ENCODE measurements around the gene FMN1.
"Not testable (repeated sequence)": the region's sequence is repeated elsewhere in the genome, so short reads cannot be mapped to it uniquely, and the experiment has no call there.

Gene FMN1

GRCh38 chr15:32957219-32957618 lies 237.3 kb downstream of the FMN1 start:
- no peak for DNase-seq

- DNase-seq, result no peak
Observed at GRCh38 chr15:32956711-32957110, 237.8 kb downstream of the FMN1 start.

DNA sequence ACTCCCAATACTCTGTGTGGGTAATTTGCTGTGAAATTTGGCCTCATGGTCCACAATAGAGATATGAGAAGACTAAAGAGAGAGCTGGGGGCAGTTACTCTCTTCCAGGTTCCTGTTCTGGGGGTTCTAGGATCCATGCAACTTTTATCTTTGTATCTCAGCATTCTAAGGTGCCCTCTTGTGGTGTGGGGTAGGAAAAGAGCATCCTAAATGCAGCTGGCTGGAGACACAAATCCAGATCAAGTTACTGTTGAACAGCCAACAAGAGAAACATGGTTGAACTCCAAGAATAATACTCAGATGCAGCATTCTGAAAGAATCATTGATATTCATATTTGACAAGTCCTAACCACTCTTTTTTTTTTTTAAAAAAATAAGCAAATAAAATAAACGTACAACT lies 238.5 kb downstream of the FMN1 start:
- no peak for DNase-seq

GRCh38 chr15:32953533-32953910 lies 241.0 kb downstream of the FMN1 start:
- no peak for DNase-seq

DNA sequence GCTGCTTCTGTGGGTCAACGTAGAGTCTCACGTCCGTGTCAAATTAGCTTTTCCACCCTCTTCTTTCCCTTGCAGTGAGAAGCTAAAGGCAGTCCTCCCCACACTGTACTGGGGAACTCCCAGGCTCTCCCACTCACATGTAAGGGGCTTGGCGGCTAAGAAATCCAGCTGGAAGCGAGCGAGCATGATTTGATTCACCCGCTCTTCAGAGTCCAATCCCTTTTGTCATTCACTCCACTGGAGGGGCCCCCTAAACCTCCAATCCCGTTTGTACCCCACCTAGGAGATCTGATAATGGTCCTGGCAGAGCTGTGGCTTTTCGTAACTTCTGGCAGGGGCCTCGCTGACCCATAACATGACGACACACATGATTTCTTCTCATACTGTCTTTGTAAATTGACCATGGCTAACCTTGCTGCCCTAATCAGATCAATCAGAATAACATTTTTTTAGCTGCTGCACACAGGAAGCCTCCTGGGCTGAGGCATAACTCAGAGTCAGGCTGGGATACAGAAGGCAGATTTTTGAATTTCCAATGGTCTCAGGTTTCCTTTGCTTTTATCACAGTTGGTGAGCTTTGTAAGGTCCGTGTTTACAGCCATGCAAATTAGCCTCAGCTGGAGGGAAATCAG lies 241.5 kb downstream of the FMN1 start:
- DNase-seq, result no peak

- DNase-seq, result no peak
Observed at GRCh38 chr15:32951736-32952464, 242.6 kb downstream of the FMN1 start.

- DNase-seq, result not testable (repeated sequence)
Observed at GRCh38 chr15:32950051-32950450, 244.5 kb downstream of the FMN1 start.

GRCh38 chr15:32946210-32946609 lies 248.3 kb downstream of the FMN1 start:
- DNase-seq, result no peak

DNA sequence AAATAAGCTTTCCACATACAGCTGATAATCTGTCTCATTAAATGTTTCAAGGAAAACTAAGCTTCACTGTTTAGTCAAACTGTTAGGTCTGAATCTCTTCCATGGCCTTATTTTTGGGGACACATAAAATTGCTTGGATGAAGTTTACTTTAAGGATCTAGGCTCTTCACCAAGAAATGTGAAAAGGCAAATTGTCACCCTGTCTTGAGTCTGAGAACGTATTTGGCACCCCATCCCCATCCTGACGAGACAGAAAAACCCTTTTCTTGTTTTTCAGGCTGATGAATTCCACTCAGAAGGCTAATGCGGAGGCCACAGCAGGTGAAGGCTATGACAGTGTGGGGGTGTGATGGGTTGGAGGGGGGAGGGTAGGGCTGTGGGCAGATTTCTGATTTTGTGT lies 250.1 kb downstream of the FMN1 start:
- DNase-seq, result no peak

- no peak for DNase-seq
Observed at GRCh38 chr15:32943711-32944110, 250.8 kb downstream of the FMN1 start.

DNA sequence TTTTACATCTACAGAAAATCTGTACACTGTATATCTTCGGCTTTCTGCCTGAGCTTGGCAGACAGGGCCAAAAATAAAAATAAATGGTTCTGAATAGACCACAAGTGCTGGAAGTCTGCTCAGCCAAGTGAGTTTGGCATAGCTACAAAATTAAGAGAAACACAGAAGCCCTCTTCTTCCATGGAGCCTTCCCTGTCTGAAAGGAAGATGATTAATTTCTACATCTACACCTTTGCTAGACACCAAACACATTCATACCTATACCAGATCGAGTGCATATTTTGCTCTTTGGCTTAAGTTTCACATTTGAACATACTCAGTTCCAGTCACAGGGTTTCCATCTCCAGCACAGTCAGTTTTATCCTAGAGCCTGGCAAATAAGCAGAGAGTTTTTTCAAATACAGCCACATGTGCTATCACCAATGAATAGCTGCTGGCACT lies 252.1 kb downstream of the FMN1 start:
- no peak for DNase-seq

GRCh38 chr15:32941823-32942222 lies 252.7 kb downstream of the FMN1 start:
- DNase-seq, result no peak

DNA sequence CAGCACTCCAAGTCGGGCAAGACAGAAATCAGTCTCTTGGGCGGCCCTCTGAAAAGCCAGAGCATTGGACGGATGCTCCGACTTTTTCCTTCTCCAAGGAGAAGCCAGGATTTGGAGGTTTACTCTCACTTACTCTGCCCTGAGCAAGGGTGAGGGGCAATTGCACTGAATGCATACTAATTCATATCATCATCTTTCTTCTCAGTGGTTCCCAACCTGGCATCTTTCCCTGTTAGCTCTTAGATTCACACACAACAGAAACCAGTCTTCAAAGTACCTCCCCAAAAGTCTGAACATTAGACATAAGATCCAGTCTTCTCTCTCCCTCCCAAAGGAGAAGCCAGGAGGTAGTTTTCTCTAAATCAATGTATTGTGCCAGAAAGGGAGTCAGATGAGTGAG lies 257.5 kb downstream of the FMN1 start:
- DNase-seq, result no peak

GRCh38 chr15:32936283-32936918 lies 258.1 kb downstream of the FMN1 start:
- DNase-seq, result no peak

DNA sequence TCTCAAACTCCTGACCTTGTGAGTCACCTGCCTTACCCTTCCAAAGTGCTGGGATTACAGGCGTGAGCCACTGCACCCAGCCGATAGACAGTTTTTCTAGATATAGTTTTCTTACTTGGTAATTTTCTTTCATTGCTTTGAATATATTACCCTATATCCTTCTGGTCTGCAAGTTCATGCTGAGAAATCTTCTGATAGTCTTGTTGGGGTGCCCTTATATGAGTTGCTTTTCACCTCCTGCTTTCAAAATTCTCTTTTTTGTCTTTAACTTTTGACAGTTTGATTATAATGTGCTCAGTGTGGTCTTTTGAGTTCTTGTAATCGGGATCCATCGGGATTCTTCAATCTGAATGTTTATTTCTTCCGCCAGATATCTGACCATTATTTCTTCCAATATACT lies 259.4 kb downstream of the FMN1 start:
- no peak for DNase-seq

DNA sequence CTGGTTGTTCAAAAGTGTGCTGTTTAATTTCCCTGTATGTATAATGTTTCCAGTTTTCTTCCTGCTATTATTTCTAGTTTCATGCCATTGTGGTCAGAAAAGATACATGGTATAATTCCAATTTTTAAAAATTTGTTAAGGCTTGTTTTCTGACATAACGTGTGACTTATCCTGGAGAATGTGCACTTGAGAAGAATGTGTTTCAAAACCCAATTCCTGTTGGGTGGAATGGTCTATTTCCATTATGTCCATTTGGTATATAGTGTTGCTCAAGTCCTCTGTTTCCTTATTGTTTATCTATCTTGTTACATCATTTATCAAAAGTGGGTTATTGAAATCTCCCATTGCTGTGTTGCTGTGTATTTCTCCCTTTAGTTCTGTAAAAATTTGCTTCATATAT lies 261.3 kb downstream of the FMN1 start:
- DNase-seq, result no peak

GRCh38 chr15:32928876-32929275 lies 265.6 kb downstream of the FMN1 start:
- DNase-seq, result no peak

DNA sequence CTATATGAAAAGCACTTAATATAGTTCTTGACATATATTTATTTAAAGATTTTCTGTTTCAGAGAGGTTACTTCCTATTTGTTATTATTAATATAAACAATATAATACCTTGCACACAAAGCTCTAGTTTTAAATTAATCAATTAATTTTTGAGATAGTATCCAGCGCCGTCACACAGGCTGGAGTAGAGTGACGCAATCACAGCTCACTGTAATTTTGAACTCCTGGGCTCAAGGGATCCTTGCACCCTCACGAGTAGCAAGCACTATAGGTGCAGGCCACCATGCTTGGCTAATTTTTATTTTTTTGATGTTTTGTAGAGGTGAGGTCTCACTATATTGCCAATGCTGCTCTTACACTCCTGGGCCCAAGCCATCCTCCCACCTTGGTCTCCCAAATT lies 267.4 kb downstream of the FMN1 start:
- DNase-seq, result no peak

- no peak for DNase-seq
Observed at GRCh38 chr15:32923176-32923575, 271.3 kb downstream of the FMN1 start.

- DNase-seq, result no peak
Observed at GRCh38 chr15:32922541-32922940, 272.0 kb downstream of the FMN1 start.

- DNase-seq, result no peak
Observed at GRCh38 chr15:32919749-32920414, 274.6 kb downstream of the FMN1 start.

- no peak for DNase-seq
Observed at GRCh38 chr15:32918547-32918946, 276.0 kb downstream of the FMN1 start.

GRCh38 chr15:32910839-32911238 lies 283.7 kb downstream of the FMN1 start:
- no peak for DNase-seq

DNA sequence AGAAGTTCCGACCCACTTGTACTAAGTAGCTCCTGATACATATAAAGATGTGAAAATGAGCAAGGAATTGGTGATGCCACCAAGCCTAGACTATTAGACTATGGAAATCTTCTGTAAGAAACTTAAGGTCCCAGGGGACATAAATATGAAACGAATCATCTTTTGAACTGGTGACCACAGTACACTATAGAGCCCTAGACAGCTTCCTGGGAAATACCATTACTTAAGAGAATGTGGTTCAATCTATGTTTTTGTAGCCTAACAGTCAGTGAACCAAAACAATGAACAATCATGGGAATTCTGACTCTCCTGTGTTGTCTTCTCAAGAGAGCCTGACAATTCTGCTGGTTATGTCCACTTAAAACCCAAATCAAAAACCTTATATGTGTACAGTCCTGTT lies 285.1 kb downstream of the FMN1 start:
- DNase-seq, result no peak

All from CD4-positive, alpha-beta T cell treated with Interferon alpha-2 for 1 hour (primary cell).